PC-9 (cell line): ENCODE measurements around the gene RNASET2. TPM values are rescaled to one million over a fixed set of nuclear protein-coding genes. Genes with fewer than 3 reads are reported as not detected.

Experiments
- BruUV-seq: library from RNA; stranded (reverse); fragments of 400-500 nt; replicated peaks from 2 replicates; lab custom pipeline; 2021; lab: Mats Ljungman, UMichigan
- CTCF ChIA-PET: fragments of 300-600 bp; sonication (Branson Sonifier 250); formaldehyde crosslinking; loops from one replicate; lab custom pipeline; 2022; ENCODE audit warnings: antibody characterized with exemption; lab: Charles Lee
- POLR2A ChIA-PET: fragments of 300-600 bp; sonication (Branson Sonifier 250); formaldehyde crosslinking; loops from one replicate; lab custom pipeline; 2022; ENCODE audit warnings: antibody characterized with exemption; ENCODE audit not compliant: unreplicated experiment; lab: Charles Lee
- DNase-seq, 2 experiments: peaks; one replicate each; pipeline versions ENCODE4 v3.0.0 to v3.0.0-alpha.2; 2015 to 2022; ENCODE audit warnings: mixed read lengths in 1 of 2
- H2AFZ ChIP-seq: fragments of 200-600 bp; sonication (generic); 2 replicates; pipeline ENCODE4 v1.8.1; 2017; ENCODE audit warnings: antibody characterized with exemption
- H3F3A ChIP-seq: fragments of 200-600 bp; sonication (generic); 2 replicates; pipeline ENCODE4 v1.8.1; 2017; ENCODE audit warnings: antibody characterized with exemption, mild to moderate bottlenecking, low read depth; ENCODE audit not compliant: insufficient read depth
- H3K27ac ChIP-seq: fragments of 200-600 bp; sonication (generic); 2 replicates; pipeline ENCODE4 v1.6.1; 2016; ENCODE audit warnings: mixed run types
- H3K27me3 ChIP-seq: fragments of 200-600 bp; sonication (generic); 2 replicates; pipeline ENCODE4 v1.6.1; 2016; ENCODE audit warnings: low read depth, mixed run types; ENCODE audit not compliant: insufficient read depth
- H3K36me3 ChIP-seq: fragments of 200-600 bp; sonication (generic); 2 replicates; pipeline ENCODE4 v1.6.1; 2016; ENCODE audit warnings: low read depth, mixed run types
- H3K4me1 ChIP-seq: fragments of 200-600 bp; sonication (generic); replicated peaks from 2 replicates; pipeline ENCODE4 v1.6.1; 2016; ENCODE audit warnings: mixed run types; ENCODE audit not compliant: insufficient read depth
- H3K4me2 ChIP-seq: fragments of 200-600 bp; sonication (generic); 2 replicates; pipeline ENCODE4 v1.6.1; 2017; ENCODE audit warnings: mixed run types
- H3K4me3 ChIP-seq: fragments of 200-600 bp; sonication (generic); 2 replicates; pipeline ENCODE4 v1.6.1; 2016; ENCODE audit warnings: mixed run types
- H3K79me2 ChIP-seq: fragments of 200-600 bp; sonication (generic); 2 replicates; pipeline ENCODE4 v1.6.1; 2017; ENCODE audit warnings: low read depth, mixed run types
- H3K9me2 ChIP-seq: fragments of 200-600 bp; sonication (generic); 2 replicates; pipeline ENCODE4 v1.8.1; 2017; ENCODE audit warnings: mild to moderate bottlenecking; ENCODE audit not compliant: insufficient read depth
- H3K9me3 ChIP-seq: fragments of 200-600 bp; sonication (generic); 2 replicates; pipeline ENCODE4 v1.8.1; 2016; ENCODE audit warnings: low read depth; ENCODE audit not compliant: insufficient read depth
- H4K20me1 ChIP-seq: fragments of 200-600 bp; sonication (generic); 2 replicates; pipeline ENCODE4 v1.8.1; 2017; ENCODE audit not compliant: insufficient read depth
- EZH2 ChIP-seq: fragments of 200-600 bp; sonication (generic); IDR thresholded peaks from 2 replicates; pipeline ENCODE4 v1.8.0; 2017; ENCODE audit warnings: antibody characterized with exemption, low read depth
- intact Hi-C: fragments of 100-400 bp; cut with micrococcal nuclease; formaldehyde crosslinking; loops from one replicate; pipeline ENCODE4 v1.10.0; 2022; ENCODE audit not compliant: unreplicated experiment
- total RNA-seq: library from RNA; stranded (reverse); gene quantifications from 2 replicates; pipeline ENCODE4 v1.2.3, GENCODE V29; 2021
- TF ChIP-seq, protein P1 (sequence below): fragments of 200-600 bp; sonication (generic); conservative IDR thresholded peaks from 2 replicates; pipeline ENCODE4 v1.6.1; 2017; ENCODE audit warnings: mixed run types, antibody characterized with exemption, mild to moderate bottlenecking, moderate library complexity

RNASET2 gene
- total RNA-seq, 1 experiment from 2014 or later: 16.3 TPM

DNA sequence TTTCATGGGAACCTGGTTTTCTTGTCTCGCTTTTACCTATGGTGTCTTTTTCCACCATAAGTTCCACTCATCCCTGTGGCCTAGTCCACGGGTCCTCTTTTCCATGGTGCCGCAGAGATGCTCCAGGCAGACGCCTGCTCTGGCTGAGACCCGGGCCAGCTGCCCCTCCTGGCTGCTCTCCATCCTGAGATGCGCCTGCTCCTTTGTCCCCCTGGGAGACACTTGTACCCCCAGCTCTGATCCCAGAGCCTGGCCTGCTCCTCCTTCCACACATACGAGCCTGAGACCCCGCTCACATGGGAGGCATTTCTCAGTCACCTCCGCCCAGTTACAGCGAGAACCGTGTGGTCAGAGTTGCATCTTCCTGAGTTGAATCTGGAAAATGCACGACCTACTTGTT lies 29.6 kb downstream of the RNASET2 start:
- ChIA-PET POLR2A (no interaction called here), CTCF (no interaction called here)
- no peaks in the 10 kb centered on the region for H3K36me3 ChIP-seq
- no peaks in the 10 kb centered on the region for H3K79me2 ChIP-seq
- no peaks in the 10 kb centered on the region for H3K4me1 ChIP-seq
- H3K27ac ChIP-seq: no peak overlapping the region
- no peaks in the 10 kb centered on the region for H3K9me2 ChIP-seq
- no peak for DNase-seq
- H3K9me3 ChIP-seq: no peaks in the 10 kb centered on the region
- no TSS peak for BruUV-seq
- H3K4me2 ChIP-seq: no peak overlapping the region
- H4K20me1 ChIP-seq: no peaks in the 10 kb centered on the region
- H3F3A ChIP-seq: peaks cover 6% of the 10 kb centered on the region; the same call in 1 of the 2 replicates
- TF ChIP-seq, protein P1, sequence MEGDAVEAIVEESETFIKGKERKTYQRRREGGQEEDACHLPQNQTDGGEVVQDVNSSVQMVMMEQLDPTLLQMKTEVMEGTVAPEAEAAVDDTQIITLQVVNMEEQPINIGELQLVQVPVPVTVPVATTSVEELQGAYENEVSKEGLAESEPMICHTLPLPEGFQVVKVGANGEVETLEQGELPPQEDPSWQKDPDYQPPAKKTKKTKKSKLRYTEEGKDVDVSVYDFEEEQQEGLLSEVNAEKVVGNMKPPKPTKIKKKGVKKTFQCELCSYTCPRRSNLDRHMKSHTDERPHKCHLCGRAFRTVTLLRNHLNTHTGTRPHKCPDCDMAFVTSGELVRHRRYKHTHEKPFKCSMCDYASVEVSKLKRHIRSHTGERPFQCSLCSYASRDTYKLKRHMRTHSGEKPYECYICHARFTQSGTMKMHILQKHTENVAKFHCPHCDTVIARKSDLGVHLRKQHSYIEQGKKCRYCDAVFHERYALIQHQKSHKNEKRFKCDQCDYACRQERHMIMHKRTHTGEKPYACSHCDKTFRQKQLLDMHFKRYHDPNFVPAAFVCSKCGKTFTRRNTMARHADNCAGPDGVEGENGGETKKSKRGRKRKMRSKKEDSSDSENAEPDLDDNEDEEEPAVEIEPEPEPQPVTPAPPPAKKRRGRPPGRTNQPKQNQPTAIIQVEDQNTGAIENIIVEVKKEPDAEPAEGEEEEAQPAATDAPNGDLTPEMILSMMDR: no peak
- no peak for TF ChIP-seq EZH2
- no peak overlapping the region for H2AFZ ChIP-seq
- H3K27me3 ChIP-seq: no peaks in the 10 kb centered on the region
- intact Hi-C loops: no loop called here
- no peak overlapping the region for H3K4me3 ChIP-seq

DNA sequence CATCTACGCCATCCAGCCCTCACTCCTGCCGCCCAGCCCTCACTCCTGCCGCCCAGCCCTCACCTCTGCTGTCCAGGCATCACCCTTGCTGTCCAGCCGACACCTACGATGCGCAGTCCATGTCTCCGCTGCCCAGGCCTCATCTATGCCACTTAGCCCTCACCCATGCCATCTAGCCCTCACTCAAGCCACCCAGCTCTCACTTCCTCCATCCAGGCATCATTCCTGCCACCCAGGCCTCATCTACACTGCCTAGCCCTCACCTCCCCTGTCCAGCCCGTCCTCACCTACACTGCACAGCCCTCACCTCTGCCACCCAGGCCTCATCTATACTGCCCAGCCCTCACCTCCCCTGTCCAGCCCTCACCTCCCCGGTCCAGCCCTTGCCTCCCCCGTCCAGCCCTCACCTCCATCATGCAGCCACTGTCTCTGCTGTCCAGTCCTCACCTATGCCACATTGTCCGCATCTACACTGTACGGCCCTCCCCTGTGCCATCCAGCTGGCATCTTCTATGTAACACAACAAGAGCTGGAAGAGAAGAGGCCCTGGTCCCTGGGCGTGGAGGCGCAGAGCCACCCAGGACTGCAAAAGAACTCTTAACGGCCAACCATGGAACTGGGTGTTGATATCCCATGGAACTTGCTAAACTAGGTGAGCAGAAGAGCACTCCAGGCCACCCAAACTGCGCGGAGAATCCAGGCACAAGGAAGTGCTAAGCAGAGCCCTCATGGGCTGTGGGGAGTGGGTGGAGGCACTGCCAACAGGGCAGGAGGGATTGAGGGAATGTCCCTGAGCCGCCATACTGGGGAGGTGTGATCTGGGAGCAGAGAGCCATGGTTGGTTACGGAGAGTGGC lies 31.0 kb downstream of the RNASET2 start:
- no TSS peak for BruUV-seq
- Histone ChIP-seq H3K9me3 (no peaks in the 10 kb centered on the region), H3K27me3 (no peaks in the 10 kb centered on the region), H3K4me1 (no peaks in the 10 kb centered on the region), H3K36me3 (no peaks in the 10 kb centered on the region), H3K4me2 (no peak overlapping the region), H2AFZ (no peak overlapping the region), H3F3A (peaks cover 5% of the 10 kb centered on the region; the same call in 1 of the 2 replicates), H4K20me1 (no peaks in the 10 kb centered on the region), H3K79me2 (no peaks in the 10 kb centered on the region), H3K4me3 (no peak overlapping the region), H3K9me2 (no peaks in the 10 kb centered on the region), H3K27ac (no peak overlapping the region)
- no peak for DNase-seq
- POLR2A ChIA-PET: no interaction called here
- TF ChIP-seq, protein P1: no peak
- TF ChIP-seq EZH2: no peak
- CTCF ChIA-PET: no interaction called here
- intact Hi-C loops: no loop called here

DNA sequence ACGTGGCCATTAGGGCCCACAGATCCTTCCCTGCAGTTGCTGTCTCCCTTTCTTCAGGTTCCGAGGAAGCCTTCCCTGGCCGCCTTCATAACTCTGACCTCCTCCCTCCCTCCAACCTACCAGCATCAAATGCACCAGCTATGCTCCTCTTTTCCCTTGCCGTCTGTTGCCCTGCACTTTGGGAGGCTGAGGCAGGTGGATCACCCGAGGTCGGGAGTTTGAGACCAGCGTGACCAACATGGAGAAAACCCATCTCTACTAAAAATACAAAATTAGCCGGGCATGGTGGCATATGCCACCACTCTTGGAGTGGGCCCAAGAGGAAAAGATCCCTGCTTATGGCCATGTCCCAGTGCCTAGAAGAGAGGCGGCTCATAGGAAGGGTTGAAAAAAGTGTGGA lies 31.8 kb downstream of the RNASET2 start:
- Histone ChIP-seq H4K20me1 (no peaks in the 10 kb centered on the region), H2AFZ (no peak overlapping the region), H3K9me3 (no peaks in the 10 kb centered on the region), H3K36me3 (no peaks in the 10 kb centered on the region), H3K4me2 (no peak overlapping the region), H3K79me2 (no peaks in the 10 kb centered on the region), H3K27me3 (no peaks in the 10 kb centered on the region), H3K27ac (no peak overlapping the region), H3F3A (no peaks in the 10 kb centered on the region), H3K9me2 (no peaks in the 10 kb centered on the region), H3K4me1 (no peaks in the 10 kb centered on the region), H3K4me3 (no peak overlapping the region)
- BruUV-seq: no TSS peak
- no peak for TF ChIP-seq EZH2
- intact Hi-C loops: no loop called here
- no peak for DNase-seq
- POLR2A ChIA-PET: no interaction called here
- CTCF ChIA-PET: no interaction called here
